OCI-LY3 (cell line): ENCODE measurements around the gene S100P.

ENCODE experiments used
- H2AFZ ChIP-seq: fragments of 200-600, 300-600 bp; shearing (Covaris generic); 2 replicates; pipeline ENCODE4 v1.6.0; 2014; ENCODE audit warnings: antibody characterized with exemption, low read depth, low read length
- H3K27ac ChIP-seq: fragments of 200-600, 300-600 bp; sonication (generic); 2 replicates; pipeline ENCODE4 v1.5.1; 2014; ENCODE audit warnings: mild to moderate bottlenecking, low read length, moderate library complexity, mixed read lengths
- H3K27me3 ChIP-seq: fragments of 200-600, 300-600 bp; sonication (generic); 2 replicates; pipeline ENCODE4 v1.6.1; 2014; ENCODE audit warnings: low read depth, low read length, mixed read lengths
- H3K36me3 ChIP-seq: fragments of 200-600, 300-600 bp; sonication (generic); replicated peaks from 2 replicates; pipeline ENCODE3; 2014; ENCODE audit warnings: low read depth, low read length, mixed read lengths
- H3K4me1 ChIP-seq: fragments of 300-600, 200-600 bp; sonication (generic); 2 replicates; pipeline ENCODE4 v1.6.1; 2014; ENCODE audit warnings: low read length, mixed read lengths
- H3K4me2 ChIP-seq: fragments of 200-600, 300-600 bp; sonication (generic); 2 replicates; pipeline ENCODE4 v1.6.1; 2014; ENCODE audit warnings: low read length, mixed read lengths
- H3K4me3 ChIP-seq: fragments of 300-600, 200-600 bp; sonication (generic); 2 replicates; pipeline ENCODE4 v1.5.1; 2014; ENCODE audit warnings: antibody characterized with exemption, mild to moderate bottlenecking, low read length, moderate library complexity
- H3K79me2 ChIP-seq: fragments of 300-600, 200-600 bp; shearing (Covaris generic); 2 replicates; pipeline ENCODE4 v1.6.1; 2014; ENCODE audit warnings: mild to moderate bottlenecking, low read length, mixed read lengths
- H3K9ac ChIP-seq: fragments of 300-600, 200-600 bp; shearing (Covaris generic); 2 replicates; pipeline ENCODE4 v1.6.0; 2014; ENCODE audit warnings: mild to moderate bottlenecking, low read length, moderate library complexity
- H3K9me3 ChIP-seq: fragments of 200-600, 300-600 bp; shearing (Covaris generic); 2 replicates; pipeline ENCODE4 v1.6.1; 2014; ENCODE audit warnings: low read length, mixed read lengths; ENCODE audit not compliant: insufficient read depth
- H4K20me1 ChIP-seq: fragments of 200-600, 300-600 bp; sonication (generic); 2 replicates; pipeline ENCODE4 v1.6.1; 2016; ENCODE audit warnings: low read length, mixed read lengths; ENCODE audit not compliant: insufficient read depth
- EZH2phosphoT487 ChIP-seq: fragments of 200-600 bp; shearing (Covaris generic); IDR thresholded peaks from 2 replicates; pipeline ENCODE4 v1.6.1; 2018; ENCODE audit warnings: antibody characterized with exemption, mixed run types, low read depth
- TF ChIP-seq, protein P1 (sequence below): fragments of 200-600, 300-600 bp; sonication (generic); IDR thresholded peaks from 2 replicates; pipeline ENCODE4 v1.5.1; 2014; ENCODE audit warnings: antibody characterized with exemption, low read length, low read depth

The S100P gene

DNA sequence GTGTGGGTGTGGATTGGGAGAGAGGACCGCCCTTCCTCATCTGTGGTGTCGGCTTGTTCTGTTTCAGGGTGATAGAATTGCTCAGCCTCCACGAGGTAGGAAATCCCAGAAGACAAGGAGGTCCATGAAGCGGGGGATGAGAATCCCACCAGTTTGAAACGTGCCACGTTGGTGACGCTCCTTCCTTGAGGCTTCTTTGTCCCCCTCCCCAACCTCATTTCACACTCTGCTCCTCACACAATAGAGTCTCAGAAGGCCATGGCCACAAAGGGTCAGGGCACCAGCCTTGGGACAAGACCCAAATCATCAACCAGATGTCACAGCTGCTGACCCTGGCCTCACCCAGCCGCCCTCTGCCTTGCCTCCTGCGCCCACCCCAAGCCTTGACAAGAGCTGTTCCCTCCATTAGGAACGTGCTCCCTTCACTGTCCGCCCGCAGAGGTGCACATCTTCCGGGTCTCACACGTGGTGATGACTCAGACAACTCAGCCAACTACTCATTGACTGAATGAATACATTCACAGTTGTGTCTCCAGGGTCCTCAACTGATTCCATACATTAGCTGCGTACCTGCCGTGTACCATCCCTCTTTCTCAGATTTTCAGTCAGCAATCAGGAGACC, 40.6 kb downstream of the S100P start:
- Histone ChIP-seq H2AFZ (no peak overlapping the region), H3K4me1 (no peaks in the 10 kb centered on the region), H3K27me3 (no peaks in the 10 kb centered on the region), H3K79me2 (no peaks in the 10 kb centered on the region), H3K9me3 (no peaks in the 10 kb centered on the region), H4K20me1 (no peaks in the 10 kb centered on the region), H3K9ac (no peak overlapping the region), H3K27ac (no peak overlapping the region), H3K36me3 (no peaks in the 10 kb centered on the region), H3K4me3 (no peak overlapping the region), H3K4me2 (no peak overlapping the region)
- TF ChIP-seq, protein P1, sequence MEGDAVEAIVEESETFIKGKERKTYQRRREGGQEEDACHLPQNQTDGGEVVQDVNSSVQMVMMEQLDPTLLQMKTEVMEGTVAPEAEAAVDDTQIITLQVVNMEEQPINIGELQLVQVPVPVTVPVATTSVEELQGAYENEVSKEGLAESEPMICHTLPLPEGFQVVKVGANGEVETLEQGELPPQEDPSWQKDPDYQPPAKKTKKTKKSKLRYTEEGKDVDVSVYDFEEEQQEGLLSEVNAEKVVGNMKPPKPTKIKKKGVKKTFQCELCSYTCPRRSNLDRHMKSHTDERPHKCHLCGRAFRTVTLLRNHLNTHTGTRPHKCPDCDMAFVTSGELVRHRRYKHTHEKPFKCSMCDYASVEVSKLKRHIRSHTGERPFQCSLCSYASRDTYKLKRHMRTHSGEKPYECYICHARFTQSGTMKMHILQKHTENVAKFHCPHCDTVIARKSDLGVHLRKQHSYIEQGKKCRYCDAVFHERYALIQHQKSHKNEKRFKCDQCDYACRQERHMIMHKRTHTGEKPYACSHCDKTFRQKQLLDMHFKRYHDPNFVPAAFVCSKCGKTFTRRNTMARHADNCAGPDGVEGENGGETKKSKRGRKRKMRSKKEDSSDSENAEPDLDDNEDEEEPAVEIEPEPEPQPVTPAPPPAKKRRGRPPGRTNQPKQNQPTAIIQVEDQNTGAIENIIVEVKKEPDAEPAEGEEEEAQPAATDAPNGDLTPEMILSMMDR, result no peak
- no peak for TF ChIP-seq EZH2phosphoT487

- TF ChIP-seq, protein P1, result no peak
- TF ChIP-seq EZH2phosphoT487, result no peak
- Histone ChIP-seq H3K4me3 (no peak overlapping the region), H4K20me1 (no peaks in the 10 kb centered on the region), H3K79me2 (no peaks in the 10 kb centered on the region), H3K27ac (no peak overlapping the region), H3K27me3 (no peaks in the 10 kb centered on the region), H3K9ac (no peak overlapping the region), H3K36me3 (no peaks in the 10 kb centered on the region), H3K4me1 (no peaks in the 10 kb centered on the region), H3K9me3 (no peaks in the 10 kb centered on the region), H2AFZ (no peak overlapping the region), H3K4me2 (no peak overlapping the region)
Measured at GRCh38 chr4:6739920-6740319, 46.2 kb downstream of the S100P start.

GRCh38 chr4:6740347-6740746, 46.7 kb downstream of the S100P start:
- no peak for TF ChIP-seq EZH2phosphoT487
- TF ChIP-seq, protein P1, result no peak
- Histone ChIP-seq H3K4me1 (no peaks in the 10 kb centered on the region), H3K4me3 (no peak overlapping the region), H3K4me2 (no peak overlapping the region), H3K9me3 (no peaks in the 10 kb centered on the region), H3K9ac (no peak overlapping the region), H2AFZ (no peak overlapping the region), H3K27ac (no peak overlapping the region), H3K36me3 (no peaks in the 10 kb centered on the region), H3K27me3 (no peaks in the 10 kb centered on the region), H4K20me1 (no peaks in the 10 kb centered on the region), H3K79me2 (no peaks in the 10 kb centered on the region)

GRCh38 chr4:6742507-6742906, 48.8 kb downstream of the S100P start:
- Histone ChIP-seq H3K4me2 (no peak overlapping the region), H3K36me3 (no peaks in the 10 kb centered on the region), H3K9me3 (no peaks in the 10 kb centered on the region), H3K9ac (no peak overlapping the region), H3K79me2 (no peaks in the 10 kb centered on the region), H3K27ac (no peak overlapping the region), H3K4me1 (no peaks in the 10 kb centered on the region), H3K4me3 (no peak overlapping the region), H3K27me3 (no peaks in the 10 kb centered on the region; the same call in 1 of the 2 replicates), H4K20me1 (no peaks in the 10 kb centered on the region), H2AFZ (no peak overlapping the region)
- TF ChIP-seq, protein P1, result no peak
